Fibroblast of skin of scalp (primary cell): Measurements from ENCODE around the gene CTDSP2.

ENCODE experiments used
- DNase-seq: peaks from one replicate; pipeline ENCODE4 v3.0.0-alpha.2; 2013

Gene CTDSP2

DNA sequence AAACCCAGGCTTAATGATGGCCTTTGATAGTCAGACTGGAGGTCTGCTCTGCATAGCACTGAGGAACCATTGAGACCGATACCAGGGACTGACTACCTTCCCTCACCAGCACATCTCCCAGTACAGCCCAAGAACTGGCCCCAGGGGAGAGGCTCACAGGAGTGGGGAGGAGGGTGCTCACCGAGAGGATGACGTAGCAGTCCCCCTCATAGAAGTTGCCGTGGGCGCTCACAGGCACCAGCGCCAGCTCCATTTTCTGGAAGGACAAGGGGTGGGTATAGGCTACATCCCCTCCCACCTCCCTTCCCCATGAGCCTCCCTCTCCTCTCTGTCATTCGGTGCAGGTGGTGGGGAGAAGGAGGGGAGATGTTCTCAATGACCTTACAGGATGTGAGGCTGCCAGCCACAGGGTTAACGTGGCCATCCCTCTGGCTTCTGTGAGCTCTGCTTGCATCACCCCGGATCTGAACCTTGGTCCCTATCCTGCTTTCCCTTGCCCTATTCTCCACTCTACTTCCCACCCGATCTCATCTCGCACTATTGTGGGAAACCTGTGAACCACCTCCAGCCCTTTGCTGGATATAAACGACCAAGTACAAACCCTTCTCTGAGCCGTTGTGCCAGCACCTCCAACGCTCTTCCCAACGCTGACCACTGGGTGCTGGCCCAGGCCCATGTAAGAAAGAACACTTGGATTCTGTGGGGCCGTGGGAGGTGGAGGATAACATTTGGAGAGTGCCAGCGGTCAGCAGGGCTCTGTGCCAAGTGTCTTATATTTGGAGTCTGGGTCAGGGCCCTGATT is 32.4 kb downstream of the CTDSP2 start:
- DNase-seq = no peak

DNA sequence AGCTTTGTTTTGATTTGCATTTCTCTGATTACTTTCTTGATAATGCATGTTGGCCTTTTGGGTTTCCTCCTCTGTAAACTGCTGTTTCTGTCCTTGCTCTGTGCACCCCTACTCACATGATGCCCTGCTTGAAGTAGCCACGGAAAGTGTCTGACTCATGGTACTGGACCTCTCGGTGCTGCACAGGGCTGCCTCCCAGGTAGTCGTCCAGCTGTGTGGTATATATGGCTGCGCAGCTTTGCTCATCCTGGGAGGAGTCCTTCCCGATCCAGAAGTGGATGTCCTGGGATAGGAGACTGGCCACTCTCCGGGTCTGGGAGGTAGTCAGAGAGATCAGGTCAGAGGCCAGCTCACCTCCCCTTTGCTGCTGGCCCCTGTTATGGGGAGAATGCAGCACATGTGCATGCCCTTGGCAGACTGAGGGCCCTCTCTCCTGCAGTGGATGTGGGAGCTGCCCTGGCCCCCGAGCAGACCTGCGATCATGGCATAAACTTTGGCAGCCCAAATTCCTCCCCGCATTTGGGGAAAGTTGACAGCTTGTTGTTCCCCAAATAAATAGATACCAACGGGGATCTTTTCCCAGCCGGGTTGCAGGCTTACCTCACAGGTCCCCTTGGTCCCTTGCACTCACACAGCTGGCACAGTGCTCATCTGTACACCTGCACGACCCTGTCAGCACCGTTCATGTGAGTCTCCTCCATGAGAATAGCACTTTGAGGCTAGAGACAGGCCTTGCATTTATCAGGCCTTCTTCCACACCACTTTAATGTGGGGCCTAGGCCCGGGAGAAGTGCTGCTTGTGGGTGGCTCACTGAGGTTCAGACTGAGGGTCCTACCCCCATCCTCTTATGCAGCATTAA is 33.2 kb downstream of the CTDSP2 start:
- no peak for DNase-seq

DNA sequence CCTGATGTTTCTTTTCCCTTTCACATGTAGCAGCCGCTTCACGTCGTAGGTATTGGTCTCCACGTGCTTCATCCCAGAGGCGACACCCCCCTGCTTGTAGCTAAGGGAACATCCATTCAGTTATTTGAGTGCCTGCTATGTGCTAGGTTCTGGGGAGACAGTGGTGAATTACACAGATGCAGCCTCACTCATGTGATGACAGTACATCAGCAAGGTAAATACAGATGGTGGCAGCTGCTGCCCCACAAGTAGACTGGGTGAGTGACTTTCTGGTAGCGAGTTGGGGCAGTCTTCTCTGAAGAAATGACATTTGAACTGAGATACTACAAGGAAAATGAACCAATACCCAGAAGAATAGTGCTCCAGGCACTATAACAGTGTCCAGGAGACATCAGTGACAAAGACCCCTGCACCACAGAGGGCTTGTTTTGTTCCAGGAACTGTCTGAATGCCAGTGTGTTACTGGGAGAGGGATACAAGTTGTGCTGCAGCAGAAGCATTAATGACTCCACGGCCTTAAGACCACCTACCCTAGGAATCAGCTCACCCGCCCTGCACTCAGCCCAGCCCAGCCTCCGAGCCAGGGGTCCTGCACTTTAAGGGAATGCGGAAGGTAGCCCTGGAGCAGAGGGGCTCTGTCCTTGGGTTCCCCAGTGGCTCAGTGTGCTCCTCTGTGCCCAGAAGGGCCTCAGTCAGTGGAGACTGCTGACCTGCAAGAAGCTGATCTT is 35.3 kb downstream of the CTDSP2 start:
- DNase-seq = no peak

DNA sequence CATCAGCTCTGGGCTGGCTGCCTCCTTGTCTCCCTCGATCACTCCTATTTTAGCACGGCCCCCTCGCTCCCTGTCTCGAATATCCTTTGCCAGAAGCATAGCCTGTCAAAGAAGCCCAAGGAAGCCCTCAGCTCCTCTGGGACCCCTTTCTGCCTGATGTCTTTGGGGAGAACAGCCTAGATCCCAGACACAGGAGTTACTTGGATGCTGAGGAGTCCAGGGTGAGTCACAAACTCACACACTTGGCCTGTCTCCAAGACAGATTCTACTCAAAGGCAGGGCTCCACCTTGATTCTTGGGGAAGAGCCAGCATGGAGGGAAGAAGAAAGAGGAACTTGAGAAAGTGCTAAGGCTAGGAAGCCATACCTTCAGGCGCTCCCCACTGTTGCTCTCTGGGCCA is 36.1 kb downstream of the CTDSP2 start:
- peak; percentile 34 for DNase-seq

DNA sequence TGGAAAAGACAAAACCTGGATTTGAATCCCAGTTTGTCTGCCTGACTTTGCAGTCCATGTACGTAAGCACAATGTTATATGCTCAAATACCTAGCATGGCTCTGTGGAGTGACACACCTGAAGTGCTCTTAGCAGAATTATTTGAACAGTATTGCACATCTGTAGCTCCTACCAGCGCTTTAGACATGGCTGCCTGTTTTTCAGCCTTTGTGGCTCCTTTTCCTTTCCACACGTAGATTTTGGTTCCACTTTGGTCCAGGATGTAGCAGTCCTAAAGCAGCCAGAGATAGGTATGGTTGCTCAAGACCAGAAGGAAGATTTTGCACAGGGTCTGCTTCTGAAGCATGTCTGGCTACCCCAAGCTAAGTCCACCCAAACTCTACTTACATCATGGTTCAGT is 37.1 kb downstream of the CTDSP2 start:
- no peak for DNase-seq

DNA sequence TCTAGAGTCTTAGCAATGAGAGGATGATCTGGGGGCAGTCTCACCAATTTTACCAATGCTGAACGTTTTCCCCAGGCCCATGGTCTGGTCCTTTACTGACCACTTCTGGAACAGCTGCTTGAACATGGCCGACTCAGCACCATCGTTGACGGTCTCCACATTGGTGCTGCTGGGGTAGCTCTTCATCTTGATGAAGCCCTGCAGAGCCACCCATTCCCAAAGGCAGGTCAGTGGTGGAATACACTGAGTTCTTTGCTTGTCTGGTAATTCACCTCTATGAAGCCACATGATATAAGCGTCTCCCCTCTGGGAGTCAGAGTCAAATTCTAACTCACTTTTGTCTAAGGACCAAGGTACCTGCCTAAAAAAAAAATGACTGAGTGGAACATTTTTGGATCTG is 38.2 kb downstream of the CTDSP2 start:
- DNase-seq = no peak

DNA sequence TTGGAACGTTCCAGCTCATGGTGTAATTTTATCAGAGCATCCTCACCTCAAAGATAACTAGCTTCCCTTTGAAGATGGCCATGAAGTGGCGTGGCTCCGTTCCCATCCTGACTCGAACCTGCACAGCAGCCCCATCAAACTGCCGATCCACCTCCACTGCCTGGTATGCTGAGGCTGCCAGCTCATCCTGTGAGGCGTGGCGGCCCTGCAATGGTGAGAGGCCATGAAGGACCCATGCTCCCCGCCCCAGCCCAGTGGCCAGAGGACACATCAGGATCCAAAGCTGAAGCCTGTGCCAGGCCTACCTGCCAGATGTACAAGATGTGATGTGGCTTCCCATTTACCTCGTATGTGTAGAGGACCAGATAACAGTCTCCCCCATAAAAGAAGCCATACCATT is 39.2 kb downstream of the CTDSP2 start:
- no peak for DNase-seq

DNA sequence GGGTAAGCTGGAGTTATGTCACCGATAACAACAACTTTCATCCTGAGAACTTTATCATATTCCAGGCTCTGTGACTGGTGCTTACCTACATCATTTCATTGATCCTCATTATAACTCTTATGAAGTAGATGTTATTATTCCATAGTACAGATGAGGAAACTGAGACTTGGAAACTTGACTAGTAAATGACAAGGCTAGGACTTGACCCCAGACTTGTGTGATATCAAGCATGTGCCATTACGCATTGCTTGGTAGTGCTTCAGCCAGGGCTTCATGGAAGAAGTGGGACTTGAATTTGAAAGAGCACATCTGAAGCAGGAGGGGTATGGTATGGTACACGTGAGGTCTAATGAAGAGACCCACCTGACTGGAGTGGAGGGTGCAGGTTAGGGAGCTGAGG is 39.9 kb downstream of the CTDSP2 start:
- no peak for DNase-seq

DNA sequence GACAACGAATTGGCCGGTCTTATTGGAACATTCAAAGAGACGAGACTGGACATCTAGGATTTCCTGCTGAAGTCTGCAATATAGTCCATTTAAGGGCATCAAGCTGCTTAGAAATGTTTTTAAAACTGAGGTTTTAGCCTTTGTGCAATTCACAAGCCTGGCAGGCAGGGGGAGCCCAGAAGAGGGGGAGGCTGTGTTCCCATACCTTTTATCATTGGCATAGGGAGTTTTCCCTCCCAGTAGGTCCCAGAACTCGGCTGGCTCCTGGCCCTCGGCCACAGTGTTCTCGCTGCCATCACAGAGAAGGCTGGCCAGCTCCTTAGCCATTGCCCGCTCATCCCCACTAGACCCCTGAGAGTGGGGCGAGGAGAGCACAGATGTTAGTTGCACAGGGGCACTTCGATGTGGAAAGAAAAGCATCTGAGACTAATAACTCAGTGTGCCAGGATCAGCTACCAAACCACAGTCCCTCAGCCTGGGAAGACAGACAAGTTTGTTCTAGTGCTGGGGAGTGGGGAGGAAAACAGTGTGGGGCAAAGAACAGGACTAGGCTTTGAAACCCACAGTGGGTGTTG is 43.1 kb downstream of the CTDSP2 start:
- DNase-seq = peak; percentile 58

DNA sequence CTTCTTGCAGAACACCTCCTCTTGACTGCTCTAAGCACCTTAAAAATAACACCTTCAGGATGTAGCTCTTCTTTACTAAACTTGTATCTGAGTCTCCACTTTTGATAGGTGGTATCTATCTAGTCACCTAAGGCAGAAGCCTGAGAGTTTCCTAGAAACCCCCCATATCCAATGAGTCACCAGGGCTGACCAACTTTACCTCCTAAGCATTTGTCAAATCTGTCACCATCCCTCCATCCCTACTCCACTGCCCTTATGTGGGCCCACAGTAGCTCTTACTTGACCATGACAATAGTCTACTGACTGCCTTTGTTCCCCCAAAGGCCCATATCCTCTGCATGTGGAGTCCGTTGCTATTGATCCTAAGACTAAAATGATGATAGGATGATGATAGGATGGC is 43.9 kb downstream of the CTDSP2 start:
- DNase-seq = no peak

DNA sequence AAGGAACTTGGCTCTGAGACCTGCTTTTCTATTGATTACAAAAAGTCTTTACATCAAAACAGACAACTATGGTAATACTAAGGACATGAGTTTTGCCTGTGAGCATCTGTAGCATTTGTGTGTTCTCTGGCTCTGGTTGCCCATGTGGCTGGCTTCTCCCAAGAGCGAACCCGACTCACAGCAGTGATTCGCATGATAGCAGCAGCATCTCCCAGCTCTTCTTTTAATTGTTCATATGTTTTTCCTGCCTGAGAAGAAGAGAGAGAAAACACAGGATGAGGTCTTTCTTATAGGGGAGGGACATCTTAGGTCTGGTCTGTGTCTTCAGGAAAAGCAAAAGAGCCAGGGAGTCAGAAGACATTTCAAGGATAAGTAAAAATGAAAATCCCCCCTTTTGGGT is 45.6 kb downstream of the CTDSP2 start:
- no peak for DNase-seq

DNA sequence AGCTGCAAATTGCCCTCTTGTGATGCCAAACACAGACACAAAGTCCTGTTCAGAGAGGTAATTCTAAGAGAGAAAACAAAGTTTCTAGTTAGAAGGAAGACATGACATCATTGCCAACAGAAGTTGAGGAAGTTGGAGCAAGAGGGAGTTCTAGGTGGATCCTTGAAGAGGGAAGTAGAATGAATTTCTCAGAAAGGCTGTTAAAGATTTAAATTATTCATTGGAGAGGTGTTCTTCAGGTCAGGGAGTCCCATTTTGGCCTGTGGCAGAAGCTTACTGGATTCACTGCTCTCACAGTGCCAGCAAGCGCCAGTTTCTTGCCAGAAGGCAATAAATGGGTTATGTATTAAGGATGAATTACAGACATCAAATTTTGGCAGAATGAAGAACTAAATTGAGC is 48.6 kb downstream of the CTDSP2 start:
- no peak for DNase-seq

DNA sequence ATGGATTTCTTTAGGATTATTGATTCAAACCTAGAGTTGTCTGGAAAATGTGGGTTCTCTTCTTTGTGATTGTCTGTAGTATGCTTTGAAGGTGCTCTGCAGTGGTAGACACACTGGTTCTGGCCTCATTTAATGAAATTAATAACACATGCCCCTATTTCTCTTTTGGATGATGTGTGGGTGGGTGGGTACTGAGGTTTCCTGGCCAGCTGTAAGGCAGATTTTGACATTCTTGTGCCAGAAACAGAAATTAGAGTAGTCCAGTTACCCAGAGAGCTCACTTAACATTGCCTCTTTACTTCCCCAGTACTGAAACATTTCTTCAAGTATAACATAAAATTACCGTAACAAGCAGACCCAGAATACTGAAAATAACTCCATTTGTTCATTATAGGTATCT is 49.5 kb downstream of the CTDSP2 start:
- no peak for DNase-seq

DNA sequence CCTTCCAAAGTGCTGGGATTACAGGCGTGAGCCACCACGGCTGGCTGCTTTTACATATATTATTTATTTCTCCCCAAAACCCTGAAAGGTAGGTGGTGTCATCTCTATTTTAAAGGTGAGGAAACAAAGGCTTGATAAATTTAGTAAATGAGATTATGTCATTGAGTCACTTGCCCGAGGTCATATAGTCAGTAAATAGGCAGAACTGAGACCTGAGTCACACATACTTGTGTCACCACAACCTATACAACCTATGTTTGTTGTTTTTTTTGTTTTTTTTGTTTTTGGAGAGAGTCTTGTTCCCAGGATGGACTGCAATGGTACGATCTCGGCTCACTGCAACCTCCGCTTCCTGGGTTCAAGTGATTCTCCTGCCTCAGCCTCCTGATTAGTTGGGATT is 51.2 kb downstream of the CTDSP2 start:
- DNase-seq = no peak

DNA sequence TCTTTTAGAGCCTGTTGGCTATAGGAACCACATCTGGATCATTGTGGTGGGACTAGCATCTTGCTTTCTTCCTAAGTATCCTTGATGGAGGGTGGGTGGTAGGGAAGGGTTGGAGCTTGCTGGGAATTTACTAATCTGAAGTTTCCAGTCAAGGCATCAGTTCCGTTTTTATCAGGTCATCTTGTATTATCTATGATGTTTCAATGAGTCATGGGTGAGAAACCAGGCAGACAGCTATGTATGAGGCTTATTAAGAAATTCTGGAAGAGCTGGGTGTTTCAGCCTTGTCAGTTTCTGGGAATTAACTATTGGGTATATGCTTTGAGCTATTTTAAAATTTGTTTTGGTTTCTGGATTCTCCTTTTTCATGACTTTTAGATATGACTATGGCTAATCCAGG is 52.6 kb downstream of the CTDSP2 start:
- peak; percentile 72 for DNase-seq

DNA sequence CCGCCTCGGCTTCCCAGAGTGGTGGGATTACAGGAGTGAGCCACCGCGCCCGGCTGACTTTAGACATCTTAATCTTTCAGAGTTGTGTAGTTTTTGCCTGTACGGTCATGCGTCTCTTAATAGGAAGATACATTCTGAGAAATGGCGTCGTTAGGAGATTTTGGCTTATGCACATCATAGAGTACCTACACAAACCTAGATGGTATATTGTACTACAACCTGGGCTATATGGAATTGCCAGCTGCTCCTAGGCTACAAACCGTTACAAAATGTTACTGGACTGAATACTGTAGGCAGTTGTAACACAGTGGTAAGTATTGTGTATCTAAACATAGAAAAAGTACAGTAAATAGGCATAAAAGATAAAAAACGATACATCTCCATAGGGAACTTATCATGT is 62.7 kb downstream of the CTDSP2 start:
- DNase-seq = no peak

DNA sequence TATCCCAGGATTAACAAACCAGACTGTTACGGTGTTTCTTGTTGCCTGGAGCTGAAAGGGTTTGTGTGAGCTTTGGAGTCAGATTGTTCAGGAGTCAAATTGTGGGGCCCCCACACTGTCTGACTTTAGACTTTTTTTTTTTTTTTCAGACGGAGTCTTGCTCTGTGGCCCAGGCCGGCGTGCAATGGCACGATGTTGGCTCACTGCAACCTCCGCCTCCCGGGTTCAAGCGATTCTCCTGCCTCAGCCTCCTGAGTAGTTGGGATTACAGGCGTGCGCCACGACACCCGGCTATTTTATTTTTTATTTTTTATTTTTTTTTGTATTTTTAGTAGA is 63.1 kb downstream of the CTDSP2 start:
- no peak for DNase-seq

DNA sequence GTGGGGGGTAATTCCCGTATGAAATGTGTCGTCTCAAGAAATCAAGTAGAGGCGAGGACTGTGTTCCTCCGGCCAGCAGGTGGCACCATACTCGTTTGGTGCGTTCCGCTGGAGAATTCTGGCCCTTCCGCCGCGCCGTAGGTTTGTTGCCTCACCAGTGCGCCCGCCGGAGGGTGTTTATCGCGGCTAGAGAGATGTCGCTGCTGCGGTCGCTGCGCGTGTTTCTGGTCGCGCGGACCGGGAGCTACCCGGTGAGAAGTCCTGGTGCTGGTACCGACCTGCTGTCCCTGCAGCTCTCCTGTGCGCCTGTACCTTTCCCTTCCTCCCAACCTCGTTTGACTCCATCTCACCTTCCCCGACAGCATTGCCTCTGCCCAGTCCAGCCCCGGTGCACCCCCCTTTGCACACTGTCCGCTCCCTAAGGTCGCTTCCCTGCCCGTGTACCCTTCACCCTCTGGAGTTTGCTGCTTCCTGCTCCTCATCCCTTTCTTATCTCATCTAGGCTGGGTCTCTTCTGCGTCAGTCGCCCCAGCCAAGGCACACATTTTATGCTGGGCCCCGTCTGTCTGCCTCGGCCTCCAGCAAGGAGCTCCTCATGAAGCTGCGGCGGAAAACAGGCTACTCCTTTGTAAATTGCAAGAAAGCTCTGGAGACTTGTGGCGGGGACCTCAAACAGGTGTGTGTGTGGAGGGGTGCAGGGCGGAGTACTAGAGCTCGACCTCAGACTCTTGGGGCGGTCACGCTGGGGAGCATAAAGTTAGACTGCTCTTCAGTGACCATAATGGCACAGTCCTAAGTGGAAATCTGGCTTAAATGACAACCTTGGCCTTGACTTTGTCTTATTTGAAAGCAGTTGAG is 63.7 kb downstream of the CTDSP2 start, which contains the start of gene TSFM:
TSS of gene TSFM (plus strand) at position 180 of the 858 bp plus-strand sequence. CDS start at position 195, 15 bp downstream.
- DNase-seq = peak; percentile 94

DNA sequence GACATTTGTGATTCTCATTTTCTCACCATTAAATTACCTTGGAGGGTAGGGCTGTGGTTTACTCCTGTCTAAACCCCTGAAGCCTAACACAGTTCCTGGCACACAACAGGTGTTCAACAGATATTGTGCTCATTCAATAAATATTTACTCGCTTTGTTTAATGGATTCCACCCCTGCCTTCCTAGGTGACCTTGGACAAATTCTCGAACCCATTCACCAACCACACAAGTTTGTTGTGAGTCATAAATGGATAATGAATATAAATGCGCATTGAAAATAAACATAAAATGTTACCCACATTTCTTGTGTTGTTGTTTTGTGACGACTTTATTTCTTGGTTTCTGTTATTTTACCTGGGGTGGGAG is 64.3 kb downstream of the CTDSP2 start:
- DNase-seq = no peak

DNA sequence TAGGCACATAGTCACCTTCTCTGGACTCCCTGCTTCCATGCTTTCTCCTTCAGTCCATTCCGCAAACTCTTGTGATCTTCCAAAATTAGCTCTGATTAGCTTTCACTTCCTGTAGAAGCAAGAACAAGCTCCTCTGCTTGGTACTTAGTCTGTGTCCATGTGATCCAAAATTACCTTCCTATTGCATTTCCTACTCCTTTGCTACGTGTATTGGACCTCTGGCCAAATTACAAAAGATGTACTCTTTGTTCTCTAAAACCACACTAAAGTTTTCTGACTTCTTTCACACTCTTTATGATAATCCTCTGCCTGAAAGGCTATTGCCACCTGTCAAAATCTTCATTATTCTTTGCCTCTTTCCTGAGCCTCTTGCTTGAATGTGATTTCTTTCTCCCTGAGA is 64.7 kb downstream of the CTDSP2 start:
- DNase-seq = no peak

DNA sequence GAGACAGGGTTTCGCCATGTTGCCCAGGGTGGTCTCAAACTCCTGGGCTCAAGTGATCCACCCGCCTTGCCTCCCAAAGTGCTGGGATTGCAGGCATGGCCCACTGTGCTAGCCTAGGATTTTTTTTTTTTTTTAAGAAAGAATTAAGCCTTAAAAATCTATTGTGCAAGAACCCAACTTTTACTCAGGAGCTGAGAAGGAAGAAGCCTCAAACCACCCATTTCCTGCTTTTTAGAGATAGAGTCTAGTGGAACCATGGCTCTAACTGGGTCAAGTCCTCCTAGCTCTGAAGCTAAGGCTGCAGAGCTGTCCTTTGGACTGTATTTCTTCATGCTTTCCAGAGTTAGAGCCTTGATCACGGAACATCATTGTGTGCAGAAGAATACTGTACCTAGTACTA is 65.3 kb downstream of the CTDSP2 start:
- DNase-seq = no peak

DNA sequence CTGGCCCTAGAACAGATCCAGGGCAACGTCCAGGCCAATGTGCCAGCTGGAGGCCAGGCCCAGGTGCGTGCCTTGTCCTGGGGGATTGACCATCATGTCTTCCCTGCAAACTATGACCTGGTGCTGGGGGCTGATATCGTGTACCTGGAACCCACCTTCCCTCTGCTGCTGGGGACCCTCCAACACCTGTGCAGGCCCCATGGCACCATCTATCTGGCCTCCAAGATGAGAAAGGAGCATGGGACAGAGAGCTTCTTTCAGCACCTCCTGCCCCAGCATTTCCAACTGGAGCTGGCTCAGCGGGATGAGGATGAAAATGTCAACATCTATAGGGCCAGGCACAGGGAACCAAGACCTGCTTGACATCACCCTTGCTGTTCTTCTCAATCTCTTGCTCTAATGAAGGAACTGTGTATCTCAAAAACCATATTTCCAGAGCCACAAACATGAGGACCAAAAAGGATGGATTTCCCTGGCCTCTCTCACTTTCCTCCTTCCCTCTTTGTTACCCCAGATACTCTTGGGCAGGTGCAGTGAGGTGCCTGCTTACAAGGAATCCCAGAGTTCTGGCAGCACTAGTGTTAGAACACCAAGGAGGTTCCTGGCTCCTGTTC is 66.1 kb downstream of the CTDSP2 start:
- DNase-seq = no peak
